Activated CD4-positive, alpha-beta memory T cell treated with anti-CD3 and anti-CD28 coated beads for 36 hours (primary cell): ENCODE results near the gene EHBP1. TPM values are rescaled to one million over a fixed set of nuclear protein-coding genes. Genes with fewer than 3 reads are reported as not detected.

ENCODE experiments used
- CTCF ChIA-PET: fragments of 350-600 bp; sonication (Branson Sonifier 250); formaldehyde crosslinking; loops from one replicate; lab custom pipeline; 2021; ENCODE audit warnings: antibody characterized with exemption, inconsistent platforms; lab: Charles Lee
- POLR2A ChIA-PET: fragments of 350-600 bp; sonication (Branson Sonifier 250); formaldehyde crosslinking; loops from one replicate; lab custom pipeline; 2021; ENCODE audit warnings: antibody characterized with exemption; lab: Charles Lee
- DNase-seq: peaks from one replicate; pipeline ENCODE4 v3.0.0-alpha.2; 2020
- H3K27ac Mint-ChIP-seq: one replicate; pipeline ENCODE4 v1.8.0; 2021; ENCODE audit warnings: mixed read lengths
- H3K27me3 Mint-ChIP-seq: one replicate; pipeline ENCODE4 v1.8.0; 2021; ENCODE audit warnings: mixed read lengths
- H3K36me3 Mint-ChIP-seq: one replicate; pipeline ENCODE4 v1.8.0; 2021; ENCODE audit warnings: mixed read lengths
- H3K4me1 Mint-ChIP-seq: one replicate; pipeline ENCODE4 v1.8.0; 2021; ENCODE audit warnings: low read depth, mixed read lengths
- H3K4me3 Mint-ChIP-seq: one replicate; pipeline ENCODE4 v1.8.0; 2021; ENCODE audit warnings: mild to moderate bottlenecking, mixed read lengths
- H3K9me3 Mint-ChIP-seq: one replicate; pipeline ENCODE4 v1.8.0; 2021; ENCODE audit warnings: mixed read lengths
- intact Hi-C: fragments of 100-400 bp; cut with micrococcal nuclease; formaldehyde crosslinking; loops from one replicate; pipeline ENCODE4 v1.15.1; 2023
- total RNA-seq, 2 experiments: library from RNA; stranded (reverse); gene quantifications; one replicate each; pipeline ENCODE4 v1.2.3, GENCODE V29; 2021

EHBP1 gene
- total RNA-seq, 2 experiments from 2014 or later: 23.5 to 23.6 TPM

DNA sequence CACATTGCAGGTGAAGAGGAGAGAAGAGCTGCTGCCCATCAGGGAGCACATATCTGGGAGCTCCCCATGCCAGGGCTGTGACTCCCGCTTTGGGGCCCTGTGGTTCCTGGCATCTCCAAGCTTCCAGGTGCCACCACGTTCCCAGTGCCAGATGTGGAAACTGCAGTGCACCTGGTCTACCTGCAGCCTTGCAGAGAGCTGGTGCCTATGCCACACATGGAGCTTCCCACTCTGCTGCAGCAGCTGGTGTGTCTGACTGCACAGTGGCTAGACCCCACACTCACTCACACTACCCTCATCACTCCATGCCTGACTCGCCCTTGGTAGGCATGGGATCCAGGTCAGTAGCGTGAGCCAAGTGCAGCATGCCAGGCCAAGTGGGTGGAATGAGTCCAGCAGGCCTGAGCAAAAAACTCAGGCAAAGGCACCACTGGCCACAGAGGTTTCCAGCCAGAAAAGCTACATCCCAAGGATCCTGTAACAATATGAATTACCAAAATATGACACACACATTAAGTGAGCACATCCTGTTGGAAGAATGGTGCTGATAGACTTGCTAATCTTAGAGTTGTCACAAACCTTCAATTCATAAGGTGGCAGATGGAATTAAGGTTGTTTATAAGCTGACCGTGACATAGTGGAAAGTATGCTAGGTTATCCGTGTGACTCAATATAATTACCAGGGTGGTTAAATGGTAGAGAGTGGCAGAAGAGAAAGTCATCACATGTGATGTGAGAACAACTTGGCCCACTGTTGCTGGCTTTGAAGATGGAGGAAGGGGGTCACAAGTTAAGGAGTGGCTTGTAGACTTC, 150.9 kb downstream of the EHBP1 start:
- no peak overlapping the region for H3K27ac Mint-ChIP-seq

DNA sequence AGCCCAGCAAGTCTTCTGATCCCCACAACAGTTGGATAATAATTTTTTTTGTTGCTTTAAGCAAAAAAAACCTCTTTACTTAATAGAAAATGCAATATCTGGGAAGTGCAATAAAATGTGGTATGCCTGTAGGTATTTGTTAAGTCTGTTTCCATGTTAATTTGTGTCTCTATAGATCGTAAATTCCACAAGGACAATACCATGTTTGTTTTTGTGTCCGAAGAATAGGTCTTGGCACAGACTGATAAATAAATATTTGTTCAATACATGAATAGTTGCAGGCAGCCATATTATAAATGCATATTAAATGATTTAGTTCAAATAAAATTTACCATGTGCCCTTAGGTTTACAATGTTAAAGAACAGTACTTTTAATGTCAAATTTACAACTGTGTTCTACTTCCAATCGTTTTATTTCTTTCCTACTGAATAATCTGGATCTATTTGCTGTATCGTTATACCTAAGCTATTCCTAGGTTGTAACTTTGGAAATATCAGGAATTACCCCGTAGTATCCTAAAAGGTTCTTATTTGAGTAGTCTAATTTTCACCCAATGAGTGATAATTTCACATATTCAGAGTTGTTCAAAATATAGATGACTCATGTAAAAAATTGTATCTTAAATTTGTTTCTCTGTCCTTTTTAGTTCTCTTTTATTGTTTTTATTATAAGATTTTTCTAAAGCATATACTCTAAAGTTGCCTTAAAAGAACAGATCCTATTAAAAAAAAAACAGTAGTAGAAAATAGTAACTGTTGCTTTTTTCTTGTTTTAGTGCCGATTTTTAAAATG, 151.8 kb downstream of the EHBP1 start:
- intact Hi-C loops: no loop called here
- no peaks in the 10 kb centered on the region for H3K27me3 Mint-ChIP-seq

More for the DNA sequence above, 150.9 kb downstream of the EHBP1 start:
- no peaks in the 10 kb centered on the region for H3K4me1 Mint-ChIP-seq
- H3K27me3 Mint-ChIP-seq: no peaks in the 10 kb centered on the region
- H3K9me3 Mint-ChIP-seq: no peaks in the 10 kb centered on the region
- intact Hi-C loops: no loop called here
- no peak overlapping the region for H3K4me3 Mint-ChIP-seq
- peaks cover 7% of the 10 kb centered on the region for H3K36me3 Mint-ChIP-seq
- no peak for DNase-seq
- ChIA-PET POLR2A (interaction anchor here (0.5 kb wide), 1 partner anchor 95 kb away, joined by 3 read pairs; no protein-coding TSS in a partner anchor), CTCF (no interaction called here)

DNA sequence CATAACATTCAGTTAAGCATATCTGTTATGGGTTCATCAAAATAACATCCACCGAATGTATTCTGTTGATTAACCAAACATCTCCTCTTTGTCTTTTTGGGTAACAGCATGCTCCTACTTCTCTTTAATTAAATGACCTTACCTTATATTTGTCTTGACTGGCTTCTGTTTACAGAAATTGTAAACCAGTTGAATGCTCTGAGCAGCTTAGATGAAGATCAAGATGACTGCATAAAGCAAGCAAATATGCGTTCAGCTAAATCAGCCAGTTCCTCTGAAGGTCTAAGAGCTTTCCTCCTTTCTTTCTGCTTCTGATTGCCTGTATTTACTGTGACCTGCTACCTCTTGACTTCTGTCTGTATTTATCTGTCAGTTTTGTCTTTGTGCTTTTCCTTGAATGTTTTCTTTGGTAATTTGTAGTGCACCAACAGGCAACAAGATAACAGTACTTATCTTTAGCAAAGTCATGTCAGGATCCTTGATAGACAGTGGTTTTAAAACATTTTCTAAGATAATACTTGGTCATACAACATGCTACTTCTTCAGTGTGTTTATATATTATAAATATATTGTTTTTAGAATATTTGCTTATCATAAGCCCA, 152.8 kb downstream of the EHBP1 start:
- no peak for DNase-seq
- CTCF ChIA-PET: no interaction called here
- Mint-ChIP-seq H3K9me3 (no peaks in the 10 kb centered on the region), H3K4me3 (no peak overlapping the region), H3K27ac (no peak overlapping the region), H3K27me3 (no peaks in the 10 kb centered on the region), H3K36me3 (peaks cover 8% of the 10 kb centered on the region), H3K4me1 (no peaks in the 10 kb centered on the region)
- intact Hi-C loops: no loop called here
- POLR2A ChIA-PET: no interaction called here

More for the DNA sequence above, 151.8 kb downstream of the EHBP1 start:
- Mint-ChIP-seq H3K27ac (no peak overlapping the region), H3K4me3 (no peak overlapping the region), H3K4me1 (no peaks in the 10 kb centered on the region), H3K9me3 (no peaks in the 10 kb centered on the region), H3K36me3 (peaks cover 10% of the 10 kb centered on the region)
- POLR2A ChIA-PET: no interaction called here
- DNase-seq: no peak
- CTCF ChIA-PET: no interaction called here

- ChIA-PET POLR2A (no interaction called here), CTCF (no interaction called here)
- no peaks in the 10 kb centered on the region for H3K27me3 Mint-ChIP-seq
- H3K4me1 Mint-ChIP-seq: peaks cover 2% of the 10 kb centered on the region
- no peak overlapping the region for H3K27ac Mint-ChIP-seq
- DNase-seq: peak; percentile 18
- intact Hi-C loops: no loop called here
- no peak overlapping the region for H3K4me3 Mint-ChIP-seq
- peaks cover 17% of the 10 kb centered on the region for H3K9me3 Mint-ChIP-seq
- H3K36me3 Mint-ChIP-seq: peaks cover 55% of the 10 kb centered on the region
Observed at GRCh38 chr2:62868947-62869346, 163.4 kb downstream of the EHBP1 start.

DNA sequence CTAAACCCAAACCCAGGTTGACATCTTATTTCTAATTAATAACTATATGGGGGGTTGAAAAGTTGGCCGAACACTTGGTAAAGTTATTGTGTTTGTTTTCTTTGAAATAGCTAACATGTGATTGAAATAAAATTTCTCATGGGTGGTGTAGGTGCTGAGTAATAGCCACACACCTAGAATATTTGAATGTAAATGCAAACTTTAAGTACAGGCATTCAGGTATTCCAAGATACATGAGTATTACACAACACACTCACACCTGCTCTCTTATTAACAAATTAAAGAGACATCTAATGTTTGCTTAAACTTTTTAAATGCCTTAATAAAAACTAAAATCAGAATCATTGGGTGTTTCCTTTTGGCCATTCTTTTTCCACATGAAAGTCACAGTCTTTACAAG, 165.5 kb downstream of the EHBP1 start:
- ChIA-PET POLR2A (no interaction called here), CTCF (no interaction called here)
- H3K36me3 Mint-ChIP-seq: peaks cover 59% of the 10 kb centered on the region
- peaks cover 2% of the 10 kb centered on the region for H3K4me1 Mint-ChIP-seq
- no peak for DNase-seq
- H3K27me3 Mint-ChIP-seq: no peaks in the 10 kb centered on the region
- no peak overlapping the region for H3K27ac Mint-ChIP-seq
- peaks cover 29% of the 10 kb centered on the region for H3K9me3 Mint-ChIP-seq
- H3K4me3 Mint-ChIP-seq: no peak overlapping the region
- intact Hi-C loops: no loop called here

- Mint-ChIP-seq H3K27me3 (no peaks in the 10 kb centered on the region), H3K4me1 (peaks cover 2% of the 10 kb centered on the region), H3K36me3 (peaks cover 59% of the 10 kb centered on the region), H3K27ac (no peak overlapping the region), H3K4me3 (no peak overlapping the region), H3K9me3 (peaks cover 31% of the 10 kb centered on the region)
- intact Hi-C loops: no loop called here
- ChIA-PET POLR2A (no interaction called here), CTCF (no interaction called here)
- DNase-seq: no peak
Observed at GRCh38 chr2:62871506-62871905, 166.0 kb downstream of the EHBP1 start.

- Mint-ChIP-seq H3K4me3 (no peak overlapping the region), H3K4me1 (peaks cover 2% of the 10 kb centered on the region), H3K27ac (no peak overlapping the region), H3K9me3 (peaks cover 45% of the 10 kb centered on the region), H3K27me3 (no peaks in the 10 kb centered on the region), H3K36me3 (peaks cover 72% of the 10 kb centered on the region)
- DNase-seq: no peak
- intact Hi-C loops: no loop called here
- ChIA-PET POLR2A (no interaction called here), CTCF (no interaction called here)
Observed at GRCh38 chr2:62873603-62874002, 168.1 kb downstream of the EHBP1 start.

GRCh38 chr2:62874881-62875383, 169.4 kb downstream of the EHBP1 start:
- Mint-ChIP-seq H3K4me1 (no peaks in the 10 kb centered on the region), H3K4me3 (no peak overlapping the region), H3K27me3 (no peaks in the 10 kb centered on the region), H3K27ac (no peak overlapping the region), H3K9me3 (peaks cover 45% of the 10 kb centered on the region), H3K36me3 (peaks cover 72% of the 10 kb centered on the region)
- DNase-seq: no peak
- ChIA-PET CTCF (no interaction called here), POLR2A (no interaction called here)
- intact Hi-C loops: no loop called here

DNA sequence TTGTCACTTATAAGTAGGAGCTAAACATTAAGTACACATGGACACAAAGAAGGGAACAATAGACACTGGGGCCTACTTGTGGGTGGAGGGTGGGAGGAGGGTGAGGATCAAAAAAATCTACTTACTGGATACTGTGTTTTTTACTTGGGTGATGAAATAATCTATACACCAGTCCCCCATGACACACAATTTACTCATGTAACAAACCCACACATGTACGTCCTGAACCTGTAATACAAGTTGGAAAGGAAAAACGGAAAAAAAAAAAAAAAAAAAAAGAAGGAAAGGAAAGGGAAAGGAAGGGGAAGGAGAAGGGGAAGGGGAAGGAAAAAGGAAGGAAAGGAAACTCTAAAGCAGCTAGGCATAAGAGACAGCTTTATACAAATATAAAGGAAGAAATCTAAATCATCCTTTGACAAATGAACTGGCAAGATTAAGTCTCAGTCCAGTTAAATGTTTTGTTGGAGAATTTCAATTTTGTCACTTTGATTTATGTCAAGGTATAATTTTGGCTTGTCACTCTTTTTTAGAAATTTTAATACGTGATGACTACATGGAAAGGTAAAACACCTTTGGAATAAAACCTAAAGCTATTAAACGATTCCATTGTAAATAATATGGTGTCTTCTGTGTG, 175.8 kb downstream of the EHBP1 start:
- no peak for DNase-seq
- no peaks in the 10 kb centered on the region for H3K27me3 Mint-ChIP-seq
- H3K36me3 Mint-ChIP-seq: peaks cover 33% of the 10 kb centered on the region
- H3K9me3 Mint-ChIP-seq: peaks cover 21% of the 10 kb centered on the region
- H3K27ac Mint-ChIP-seq: no peak overlapping the region
- ChIA-PET POLR2A (no interaction called here), CTCF (interaction anchor here (0.6 kb wide), 1 partner anchor 147 kb away, joined by 3 read pairs; no protein-coding TSS in a partner anchor)
- intact Hi-C loops: no loop called here
- no peaks in the 10 kb centered on the region for H3K4me1 Mint-ChIP-seq
- no peak overlapping the region for H3K4me3 Mint-ChIP-seq

DNA sequence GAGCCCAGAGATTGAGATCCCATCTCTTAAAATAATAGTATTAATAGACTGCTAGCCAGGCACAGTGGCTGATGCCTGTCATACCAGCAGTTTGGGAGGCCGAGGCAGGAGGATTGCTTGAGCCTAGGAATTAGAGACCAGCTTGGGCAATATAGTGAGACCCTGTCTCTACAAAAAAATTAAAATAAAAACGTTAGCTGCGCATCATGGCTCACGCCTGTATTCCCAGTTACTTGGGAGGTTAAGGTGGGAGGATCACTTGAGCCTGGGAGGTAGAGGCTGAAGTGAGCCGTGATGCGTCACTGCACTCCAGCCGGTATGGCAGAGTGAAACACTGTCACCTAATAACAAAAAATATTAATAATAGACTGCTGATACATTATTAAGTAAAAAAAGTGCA, 178.1 kb downstream of the EHBP1 start:
- POLR2A ChIA-PET: no interaction called here
- no peak for DNase-seq
- H3K36me3 Mint-ChIP-seq: peaks cover 12% of the 10 kb centered on the region
- no peak overlapping the region for H3K4me3 Mint-ChIP-seq
- H3K27me3 Mint-ChIP-seq: no peaks in the 10 kb centered on the region
- H3K27ac Mint-ChIP-seq: no peak overlapping the region
- intact Hi-C loops: no loop called here
- CTCF ChIA-PET: no interaction called here
- H3K9me3 Mint-ChIP-seq: peaks cover 5% of the 10 kb centered on the region
- no peaks in the 10 kb centered on the region for H3K4me1 Mint-ChIP-seq

GRCh38 chr2:62884086-62884485, 178.6 kb downstream of the EHBP1 start:
- H3K4me1 Mint-ChIP-seq: no peaks in the 10 kb centered on the region
- intact Hi-C loops: no loop called here
- ChIA-PET CTCF (no interaction called here), POLR2A (no interaction called here)
- peaks cover 5% of the 10 kb centered on the region for H3K9me3 Mint-ChIP-seq
- H3K27ac Mint-ChIP-seq: no peak overlapping the region
- no peak for DNase-seq
- H3K4me3 Mint-ChIP-seq: no peak overlapping the region
- no peaks in the 10 kb centered on the region for H3K27me3 Mint-ChIP-seq
- H3K36me3 Mint-ChIP-seq: peaks cover 12% of the 10 kb centered on the region

GRCh38 chr2:62884514-62884913, 179.0 kb downstream of the EHBP1 start:
- Mint-ChIP-seq H3K4me3 (no peak overlapping the region), H3K27ac (no peak overlapping the region), H3K9me3 (peaks cover 5% of the 10 kb centered on the region), H3K4me1 (no peaks in the 10 kb centered on the region), H3K27me3 (no peaks in the 10 kb centered on the region), H3K36me3 (peaks cover 12% of the 10 kb centered on the region)
- no peak for DNase-seq
- ChIA-PET POLR2A (no interaction called here), CTCF (no interaction called here)
- intact Hi-C loops: no loop called here
